HepG2 (cell line): ENCODE data around the gene CMTM4. TPM values are rescaled to one million over a fixed set of nuclear protein-coding genes. Genes with fewer than 3 reads are reported as not detected.

Experiments
- ATF2 ChIP-seq: sonication (generic); formaldehyde crosslinking; IDR thresholded peaks from 2 replicates; pipeline ENCODE4 v1.4.0; 2020; ENCODE audit warnings: missing genetic modification reagents
- CCAR2 ChIP-seq: fragments of 200-400 bp; formaldehyde crosslinking; optimal IDR thresholded peaks from 2 replicates; pipeline ENCODE3; 2018; ENCODE audit warnings: low read depth, mild to moderate bottlenecking, low read length, moderate library complexity
- DMAP1 ChIP-seq: IDR thresholded peaks from 2 replicates; pipeline ENCODE4 v1.6.1; 2016
- ELF1 ChIP-seq: sonication (generic); formaldehyde crosslinking; IDR thresholded peaks from 2 replicates; pipeline ENCODE4 v1.4.0; 2020; ENCODE audit warnings: missing genetic modification reagents
- FOXP1 ChIP-seq, 2 experiments: fragments of 450-650 bp in 1 of 2; IDR thresholded peaks; 2 replicates each; pipeline ENCODE4 v1.6.1; 2017 to 2018; ENCODE audit warnings: antibody characterized with exemption in 1 of 2
- HHEX ChIP-seq: IDR thresholded peaks from 2 replicates; pipeline ENCODE4 v1.6.1; 2016; ENCODE audit warnings: control low read depth
- HMGA1 ChIP-seq: sonication (generic); formaldehyde crosslinking; conservative IDR thresholded peaks from 2 replicates; pipeline ENCODE4 v1.4.0; 2020; ENCODE audit warnings: missing genetic modification reagents
- HNF4G ChIP-seq, 2 experiments: sonication (generic) in 1 of 2; formaldehyde crosslinking in 1 of 2; IDR thresholded peaks; 2 replicates each; pipeline versions ENCODE4 v1.4.0 to v1.6.1; 2011 to 2020; ENCODE audit warnings: borderline replicate concordance in 2 of 2, low read depth in 2 of 2, mild to moderate bottlenecking in 2 of 2, low read length in 1 of 2, missing genetic modification reagents in 1 of 2, moderate library complexity in 1 of 2
- NCOA2 ChIP-seq: sonication (generic); formaldehyde crosslinking; IDR thresholded peaks from 2 replicates; pipeline ENCODE4 v1.8.0; 2022; ENCODE audit warnings: inconsistent platforms
- NFAT5 ChIP-seq: sonication (generic); formaldehyde crosslinking; IDR thresholded peaks from 2 replicates; pipeline ENCODE4 v1.4.0; 2020; ENCODE audit warnings: missing genetic modification reagents
- STAT5B ChIP-seq: sonication (generic); formaldehyde crosslinking; IDR thresholded peaks from 2 replicates; pipeline ENCODE4 v1.4.0; 2020; ENCODE audit warnings: missing genetic modification reagents
- U2AF2 ChIP-seq: fragments of 200-400 bp; formaldehyde crosslinking; IDR thresholded peaks from 2 replicates; pipeline ENCODE4 v1.6.1; 2017; ENCODE audit warnings: low read depth, mild to moderate bottlenecking, low read length
- YEATS2 ChIP-seq: sonication (generic); formaldehyde crosslinking; IDR thresholded peaks from 2 replicates; pipeline ENCODE4 v1.4.0; 2020; ENCODE audit warnings: missing genetic modification reagents, borderline replicate concordance
- ZBTB26 ChIP-seq: IDR thresholded peaks from 2 replicates; pipeline ENCODE4 v1.6.1; 2016; ENCODE audit warnings: missing compliant biosample characterization, missing genetic modification reagents, borderline replicate concordance
- ZBTB7A ChIP-seq: sonication (generic); formaldehyde crosslinking; IDR thresholded peaks from 2 replicates; pipeline ENCODE4 v1.8.0; 2022; ENCODE audit warnings: mild to moderate bottlenecking, missing genetic modification reagents
- ZGPAT ChIP-seq: IDR thresholded peaks from 2 replicates; pipeline ENCODE4 v1.6.1; 2016; ENCODE audit warnings: mild to moderate bottlenecking
- ZKSCAN5 ChIP-seq: sonication (generic); formaldehyde crosslinking; IDR thresholded peaks from 2 replicates; pipeline ENCODE4 v1.5.1; 2020; ENCODE audit warnings: mild to moderate bottlenecking, missing genetic modification reagents
- ZNF552 ChIP-seq: sonication (generic); formaldehyde crosslinking; IDR thresholded peaks from 2 replicates; pipeline ENCODE4 v1.9.0; 2022; ENCODE audit warnings: missing genetic modification reagents, mild to moderate bottlenecking, borderline replicate concordance
- ZNF564 ChIP-seq: sonication (generic); formaldehyde crosslinking; IDR thresholded peaks from 2 replicates; pipeline ENCODE4 v1.8.1; 2023; ENCODE audit warnings: mild to moderate bottlenecking, missing genetic modification reagents
- ZNF772 ChIP-seq: sonication (generic); formaldehyde crosslinking; IDR thresholded peaks from 2 replicates; pipeline ENCODE4 v1.5.0; 2020; ENCODE audit warnings: mild to moderate bottlenecking, missing genetic modification reagents
- polyA plus RNA-seq, 8 experiments: library from polyadenylated mRNA; depleted of rRNA in 3 of 8; stranded (reverse) in 7 of 8; unstranded in 1 of 8; fragments of >200 nt; fragmentation: Illumina TruSeq in 4 of 8; extraction: Trizol in 4 of 8; gene quantifications; 2 replicates each; pipeline versions ENCODE4 v1.2.1 to v1.2.3, GENCODE V29; 2011 to 2016; ENCODE audit warnings: low read depth in 4 of 8, missing spikeins in 1 of 8, mixed read lengths in 1 of 8; ENCODE audit not compliant: insufficient read depth in 1 of 8
- total RNA-seq, 5 experiments: library from RNA; depleted of rRNA; stranded (reverse); fragments of >200 nt; fragmentation: Illumina TruSeq; extraction: Trizol; gene quantifications; 2 replicates each; pipeline ENCODE4 v1.2.3, GENCODE V29; 2016; ENCODE audit warnings: low read depth in 1 of 5

The CMTM4 gene
- total and polyA plus RNA-seq, 2 of the 13 experiments (the other 11 are each of a cell fraction or from before 2014, with no cell fraction given): 32.0 to 36.3 TPM

GRCh38 chr16:66603537-66604375, 92.8 kb downstream of the CMTM4 start (continued):
- 0 out of 2 replicates have a peak, but pooled peaks have one; percentile 39 for TF ChIP-seq NFAT5 (CRISPR knock-in tag)
- TF ChIP-seq STAT5B (CRISPR knock-in tag): no peak; the same call in 1 of the 2 replicates
- TF ChIP-seq ATF2: 0 out of 2 replicates have a peak, but pooled peaks have one; percentile 27
- TF ChIP-seq ZNF772 (CRISPR knock-in tag): peak; percentile 42; the same call in 1 of the 2 replicates
- no peak for TF ChIP-seq HMGA1 (CRISPR knock-in tag)
- no peak for TF ChIP-seq FOXP1 (IDR thresholded peaks at IDR 0.05)
- peak; percentile 28; the same call in 1 of the 2 replicates for TF ChIP-seq FOXP1 (CRISPR knock-in tag; IDR thresholded peaks at IDR 0.05)
- no peak; the same call in 1 of the 2 replicates for TF ChIP-seq ZGPAT
- no peak for TF ChIP-seq CCAR2
- TF ChIP-seq YEATS2 (CRISPR knock-in tag): peak; percentile 34; the same call in 1 of the 2 replicates
- TF ChIP-seq HHEX (CRISPR knock-in tag): no peak
- TF ChIP-seq ZNF564 (CRISPR knock-in tag): peak; percentile 42; the same call in 1 of the 2 replicates
- TF ChIP-seq ZNF552 (CRISPR knock-in tag): no peak
- no peak for TF ChIP-seq HNF4G (IDR thresholded peaks at IDR 0.05; ENCODE audit: borderline replicate concordance, low read depth, low read length)
- TF ChIP-seq HNF4G (CRISPR knock-in tag; IDR thresholded peaks at IDR 0.05; ENCODE audit: borderline replicate concordance, low read depth): peak; percentile 73; the same call in 1 of the 2 replicates
- TF ChIP-seq NCOA2 (CRISPR knock-in tag): peak; percentile 12; the same call in 1 of the 2 replicates
- TF ChIP-seq ZBTB7A (CRISPR knock-in tag): peak; percentile 68; the same call in 1 of the 2 replicates
- peak; percentile 80 for TF ChIP-seq DMAP1 (CRISPR knock-in tag)
- TF ChIP-seq U2AF2: no peak
- TF ChIP-seq ZBTB26 (CRISPR knock-in tag): peak; percentile 84
- TF ChIP-seq ELF1 (CRISPR knock-in tag): no peak; the same call in none of the 2 replicates
- TF ChIP-seq ZKSCAN5 (CRISPR knock-in tag): peak; percentile 96
